H9 (cell line): ENCODE results near the gene DENND1A. TPM values are rescaled to one million over a fixed set of nuclear protein-coding genes. Genes with fewer than 3 reads are reported as not detected.

Experiments used
- DNase-seq: peaks from one replicate; pipeline ENCODE4 v3.0.0-alpha.2; 2017
- H2AFZ ChIP-seq: one replicate; pipeline ENCODE4 v1.6.1; 2013; ENCODE audit warnings: mild to moderate bottlenecking, low read length, control low read depth, moderate library complexity
- H2AK5ac ChIP-seq: 2 replicates; pipeline ENCODE4 v1.6.1; 2013; ENCODE audit warnings: low read length, control low read depth, mixed read lengths; ENCODE audit not compliant: insufficient read length
- H2BK120ac ChIP-seq: one replicate; pipeline ENCODE4 v1.6.1; 2013; ENCODE audit warnings: low read depth, mild to moderate bottlenecking, low read length, control low read depth, inconsistent platforms; ENCODE audit not compliant: poor library complexity, severe bottlenecking
- H2BK12ac ChIP-seq: 2 replicates; pipeline ENCODE4 v1.6.1; 2013; ENCODE audit warnings: low read length, control low read depth, mixed read lengths, low read depth; ENCODE audit not compliant: insufficient read length
- H2BK15ac ChIP-seq: 2 replicates; pipeline ENCODE4 v1.6.1; 2013; ENCODE audit warnings: low read depth, low read length, control low read depth
- H2BK20ac ChIP-seq: one replicate; pipeline ENCODE4 v1.6.1; 2013; ENCODE audit warnings: low read depth, mild to moderate bottlenecking, low read length, control low read depth, inconsistent platforms; ENCODE audit not compliant: poor library complexity, severe bottlenecking
- H2BK5ac ChIP-seq: 2 replicates; pipeline ENCODE4 v1.6.1; 2013; ENCODE audit warnings: low read length, control low read depth, mixed read lengths; ENCODE audit not compliant: insufficient read length
- H3K14ac ChIP-seq: 2 replicates; pipeline ENCODE4 v1.6.1; 2013; ENCODE audit warnings: low read length, control low read depth; ENCODE audit not compliant: insufficient read depth
- H3K18ac ChIP-seq: 2 replicates; pipeline ENCODE4 v1.6.1; 2013; ENCODE audit warnings: low read depth, mild to moderate bottlenecking, mixed read lengths, low read length, control low read depth; ENCODE audit not compliant: insufficient read length
- H3K23ac ChIP-seq: 2 replicates; pipeline ENCODE4 v1.6.1; 2013; ENCODE audit warnings: low read length, control low read depth, mixed read lengths, low read depth; ENCODE audit not compliant: insufficient read length
- H3K23me2 ChIP-seq: 2 replicates; pipeline ENCODE4 v1.6.1; 2013; ENCODE audit warnings: low read depth, mild to moderate bottlenecking, mixed read lengths, low read length, control low read depth; ENCODE audit not compliant: insufficient read length, poor library complexity, severe bottlenecking
- H3K27ac ChIP-seq: 2 replicates; pipeline ENCODE4 v1.5.1; 2013; ENCODE audit warnings: low read length, control low read depth, mixed read lengths, low read depth; ENCODE audit not compliant: insufficient read length
- H3K27me3 ChIP-seq: 2 replicates; pipeline ENCODE4 v1.6.1; 2013; ENCODE audit warnings: low read length, control low read depth, inconsistent platforms; ENCODE audit not compliant: insufficient read depth
- H3K4ac ChIP-seq: 2 replicates; pipeline ENCODE4 v1.6.1; 2013; ENCODE audit warnings: low read depth, mild to moderate bottlenecking, control low read depth, inconsistent platforms, low read length, moderate library complexity
- H3K4me1 ChIP-seq: 2 replicates; pipeline ENCODE4 v1.6.1; 2013; ENCODE audit warnings: low read length, control low read depth, inconsistent platforms; ENCODE audit not compliant: insufficient read depth
- H3K4me2 ChIP-seq: 2 replicates; pipeline ENCODE4 v1.6.1; 2013; ENCODE audit warnings: low read length, control low read depth, mixed read lengths; ENCODE audit not compliant: insufficient read length, insufficient read depth
- H3K56ac ChIP-seq: 2 replicates; pipeline ENCODE4 v1.6.1; 2013; ENCODE audit warnings: low read depth, mild to moderate bottlenecking, mixed read lengths, low read length, control low read depth; ENCODE audit not compliant: insufficient read length
- H3K79me1 ChIP-seq: 2 replicates; pipeline ENCODE4 v1.6.1; 2013; ENCODE audit warnings: low read depth, mild to moderate bottlenecking, moderate library complexity, low read length, control low read depth, inconsistent platforms; ENCODE audit not compliant: insufficient read depth, poor library complexity, severe bottlenecking
- H3K79me2 ChIP-seq: 2 replicates; pipeline ENCODE4 v1.6.1; 2013; ENCODE audit warnings: low read length, control low read depth, inconsistent platforms; ENCODE audit not compliant: insufficient read depth
- H3K9ac ChIP-seq: 2 replicates; pipeline ENCODE4 v1.6.1; 2013; ENCODE audit warnings: low read length, control low read depth, mixed read lengths; ENCODE audit not compliant: insufficient read length; ENCODE audit errors: extremely low read depth
- H3K9me3 ChIP-seq: one replicate; pipeline ENCODE4 v1.6.1; 2013; ENCODE audit warnings: low read depth, low read length, inconsistent platforms; ENCODE audit not compliant: control insufficient read depth
- H3T11ph ChIP-seq: one replicate; pipeline ENCODE4 v1.6.1; 2013; ENCODE audit warnings: mild to moderate bottlenecking, low read length, control low read depth, inconsistent platforms
- H4K20me1 ChIP-seq: one replicate; pipeline ENCODE4 v1.6.1; 2013; ENCODE audit not compliant: control insufficient read depth, insufficient read length, insufficient read depth
- H4K5ac ChIP-seq: 2 replicates; pipeline ENCODE4 v1.6.1; 2013; ENCODE audit warnings: low read depth, mild to moderate bottlenecking, mixed read lengths, low read length, control low read depth; ENCODE audit not compliant: insufficient read length
- H4K8ac ChIP-seq: replicated peaks from 2 replicates; pipeline ENCODE4 v1.6.1; 2013; ENCODE audit warnings: low read length, control low read depth, mixed read lengths, low read depth; ENCODE audit not compliant: insufficient read length
- H4K91ac ChIP-seq: 2 replicates; pipeline ENCODE4 v1.6.1; 2013; ENCODE audit warnings: low read depth, mild to moderate bottlenecking, moderate library complexity, mixed read lengths, low read length, control low read depth; ENCODE audit not compliant: insufficient read length
- H3K27ac Mint-ChIP-seq, 3 experiments: 2 replicates in 2 of 3; 3 replicates in 1 of 3; pipeline ENCODE4 v1.8.0; 2020 to 2021; ENCODE audit warnings: mixed read lengths in 3 of 3, mild to moderate bottlenecking in 1 of 3, moderate library complexity in 1 of 3
- H3K27me3 Mint-ChIP-seq: 2 replicates; pipeline ENCODE4 v1.8.0; 2021; ENCODE audit warnings: low read depth, mild to moderate bottlenecking, moderate library complexity, mixed read lengths
- H3K36me3 Mint-ChIP-seq, 3 experiments: 2 replicates in 2 of 3; 3 replicates in 1 of 3; pipeline ENCODE4 v1.8.0; 2020 to 2021; ENCODE audit warnings: low read depth in 3 of 3, mixed read lengths in 3 of 3; ENCODE audit not compliant: insufficient read depth in 1 of 3
- H3K4me1 Mint-ChIP-seq, 2 experiments: 2 replicates each; pipeline ENCODE4 v1.8.0; 2020; ENCODE audit warnings: mixed read lengths in 2 of 2
- H3K4me3 Mint-ChIP-seq, 2 experiments: 2 replicates in 1 of 2; 3 replicates in 1 of 2; pipeline ENCODE4 v1.8.0; 2020 to 2021; ENCODE audit warnings: mild to moderate bottlenecking in 2 of 2, mixed read lengths in 2 of 2, moderate library complexity in 1 of 2
- H3K9me3 Mint-ChIP-seq, 2 experiments: 2 replicates in 1 of 2; 3 replicates in 1 of 2; pipeline ENCODE4 v1.8.0; 2020; ENCODE audit warnings: mild to moderate bottlenecking in 2 of 2, mixed read lengths in 2 of 2, moderate library complexity in 1 of 2
- CTCF ChIP-seq: fragments of 200-600 bp; sonication (generic); conservative IDR thresholded peaks from 3 replicates; pipeline ENCODE4 v1.8.0; 2021; ENCODE audit warnings: antibody characterized with exemption, mild to moderate bottlenecking
- WGBS: extraction: QIAGEN DNeasy Blood & Tissue Kit; methylation state at CpG from one replicate; pipeline ENCODE4 v1.1.7; 2013; ENCODE audit warnings: missing lambda C conversion rate, low lambda C conversion rate, mixed read lengths; ENCODE audit not compliant: insufficient read length; ENCODE audit errors: extremely low coverage; 5-methylcytosine and 5-hydroxymethylcytosine counted together
- total RNA-seq: library from RNA; stranded (reverse); gene quantifications from 2 replicates; pipeline ENCODE4 v1.2.1, GENCODE V29; 2021

Gene DENND1A
- total RNA-seq, 1 experiment from 2014 or later = 20.4 TPM

- Histone ChIP-seq H3K79me1 (no peaks in the 10 kb centered on the region), H3K79me2 (no peaks in the 10 kb centered on the region), H2BK20ac (no peak overlapping the region), H2AFZ (no peak overlapping the region), H3K27ac (no peak overlapping the region), H3K18ac (no peak overlapping the region), H2BK12ac (no peak overlapping the region), H3K56ac (no peak overlapping the region), H3K27me3 (no peaks in the 10 kb centered on the region), H3K23me2 (no peaks in the 10 kb centered on the region), H4K20me1 (no peaks in the 10 kb centered on the region), H4K5ac (no peak overlapping the region), H3K23ac (no peak overlapping the region), H4K8ac (no peak overlapping the region), H3K4me2 (no peak overlapping the region), H3K4me1 (peaks cover 8% of the 10 kb centered on the region; the same call in 1 of the 2 replicates), H2AK5ac (no peak overlapping the region), H4K91ac (no peak overlapping the region), H3T11ph (no peak overlapping the region), H3K9me3 (no peaks in the 10 kb centered on the region), H3K9ac (no peak overlapping the region), H2BK120ac (no peak overlapping the region), H2BK5ac (no peak overlapping the region), H3K14ac (no peak overlapping the region), H3K4ac (no peak overlapping the region), H2BK15ac (no peak overlapping the region)
- 0 out of 5 replicates have a peak overlapping the region, but pooled peaks of 1 of the 2 experiments have one; percentile 8 for H3K4me3 Mint-ChIP-seq
- no peak for TF ChIP-seq CTCF
- no peaks in the 10 kb centered on the region for H3K27me3 Mint-ChIP-seq
- no peaks in the 10 kb centered on the region for H3K9me3 Mint-ChIP-seq
- no CpG with 5 or more reads among the region's 4 CpGs for WGBS
- peaks cover 4 to 6% of the 10 kb centered on the region in 2 experiments for H3K4me1 Mint-ChIP-seq
- no peaks in the 10 kb centered on the region for H3K36me3 Mint-ChIP-seq
- no peak for DNase-seq
- H3K27ac Mint-ChIP-seq = peak overlapping the region; percentile 20 to 89 (median 84); a peak in 6 of 7 replicates
Observed at GRCh38 chr9:123761905-123762605, 167.9 kb downstream of the DENND1A start.
